DND-41 (cell line): ENCODE measurements around the gene PDIA5.

ENCODE experiments used
- ATAC-seq: fragments of 200-7000 bp; cut with Tn5 transposase; 3 replicates; pipeline ENCODE4 v1.9.1; 2021; ENCODE audit warnings: low read depth; ENCODE audit not compliant: insufficient read depth
- DNase-seq: peaks from one replicate; pipeline ENCODE4 v3.0.0-alpha.2; 2020
- H2AFZ ChIP-seq: 2 replicates; pipeline ENCODE4 v1.6.0; 2012; ENCODE audit warnings: low read depth, low read length
- H3K27ac ChIP-seq: 2 replicates; pipeline ENCODE4 v1.5.1; 2012; ENCODE audit warnings: low read length, inconsistent platforms
- H3K27me3 ChIP-seq: fragments of 200-600 bp; sonication (generic); 2 replicates; pipeline ENCODE4 v1.6.0; 2012; ENCODE audit warnings: low read length, mild to moderate bottlenecking, inconsistent platforms; ENCODE audit not compliant: insufficient read depth, poor library complexity
- H3K36me3 ChIP-seq: 2 replicates; pipeline ENCODE4 v1.5.1; 2012; ENCODE audit warnings: low read length, inconsistent platforms; ENCODE audit not compliant: insufficient read depth
- H3K4me1 ChIP-seq: 2 replicates; pipeline ENCODE4 v1.5.1; 2012; ENCODE audit warnings: mild to moderate bottlenecking, low read length; ENCODE audit not compliant: insufficient read depth
- H3K4me2 ChIP-seq: 2 replicates; pipeline ENCODE4 v1.6.0; 2012; ENCODE audit warnings: mild to moderate bottlenecking, moderate library complexity, low read length, inconsistent platforms; ENCODE audit not compliant: insufficient read depth
- H3K4me3 ChIP-seq, 2 experiments: fragments of 200-600 bp in 1 of 2; shearing (Covaris generic) in 1 of 2; 2 replicates each; pipeline ENCODE4 v1.5.1; 2012 to 2016; ENCODE audit warnings: inconsistent platforms in 2 of 2, low read length in 2 of 2, mild to moderate bottlenecking in 2 of 2, low read depth in 1 of 2, moderate library complexity in 1 of 2
- H3K79me2 ChIP-seq: 2 replicates; pipeline ENCODE4 v1.6.0; 2012; ENCODE audit warnings: low read length, inconsistent platforms; ENCODE audit not compliant: insufficient read depth
- H3K9ac ChIP-seq: 2 replicates; pipeline ENCODE4 v1.6.0; 2012; ENCODE audit warnings: low read depth, mild to moderate bottlenecking, inconsistent platforms, low read length, moderate library complexity
- H3K9me3 ChIP-seq: 2 replicates; pipeline ENCODE4 v1.5.1; 2012; ENCODE audit warnings: low read length, moderate library complexity, mild to moderate bottlenecking, inconsistent platforms; ENCODE audit not compliant: insufficient read depth, severe bottlenecking
- H4K20me1 ChIP-seq: 2 replicates; pipeline ENCODE4 v1.6.0; 2012; ENCODE audit warnings: low read length; ENCODE audit not compliant: insufficient read depth
- EZH2 ChIP-seq: IDR thresholded peaks from 3 replicates; pipeline ENCODE4 v1.6.1; 2012; ENCODE audit warnings: borderline replicate concordance, low read depth, mild to moderate bottlenecking, moderate library complexity, low read length, inconsistent platforms; ENCODE audit not compliant: severe bottlenecking
- TF ChIP-seq, protein P1 (sequence below): IDR thresholded peaks from 2 replicates; pipeline ENCODE4 v1.5.1; 2012; ENCODE audit warnings: borderline replicate concordance, low read length, moderate library complexity, mild to moderate bottlenecking; ENCODE audit not compliant: poor library complexity, severe bottlenecking; ENCODE audit errors: extremely low read depth

The PDIA5 gene

GRCh38 chr3:123201223-123201556 lies 134.4 kb downstream of the PDIA5 start:
- H3K9ac ChIP-seq: peak overlapping the region; percentile 83
- no peak for ATAC-seq
- H3K4me3 ChIP-seq: peak overlapping the region; percentile 19 to 87; a peak in 3 of 4 replicates
- H3K9me3 ChIP-seq: no peaks in the 10 kb centered on the region
- H3K4me2 ChIP-seq: peak overlapping the region; percentile 89
- no peaks in the 10 kb centered on the region for H4K20me1 ChIP-seq
- no peaks in the 10 kb centered on the region for H3K36me3 ChIP-seq
- peaks cover 38% of the 10 kb centered on the region for H3K79me2 ChIP-seq
- peak overlapping the region; percentile 100 for H2AFZ ChIP-seq
- H3K4me1 ChIP-seq: peaks cover 28% of the 10 kb centered on the region
- H3K27me3 ChIP-seq: no peaks in the 10 kb centered on the region
- peak overlapping the region; percentile 80 for H3K27ac ChIP-seq
- no peak for DNase-seq
- no peak for TF ChIP-seq EZH2
- TF ChIP-seq, protein P1, sequence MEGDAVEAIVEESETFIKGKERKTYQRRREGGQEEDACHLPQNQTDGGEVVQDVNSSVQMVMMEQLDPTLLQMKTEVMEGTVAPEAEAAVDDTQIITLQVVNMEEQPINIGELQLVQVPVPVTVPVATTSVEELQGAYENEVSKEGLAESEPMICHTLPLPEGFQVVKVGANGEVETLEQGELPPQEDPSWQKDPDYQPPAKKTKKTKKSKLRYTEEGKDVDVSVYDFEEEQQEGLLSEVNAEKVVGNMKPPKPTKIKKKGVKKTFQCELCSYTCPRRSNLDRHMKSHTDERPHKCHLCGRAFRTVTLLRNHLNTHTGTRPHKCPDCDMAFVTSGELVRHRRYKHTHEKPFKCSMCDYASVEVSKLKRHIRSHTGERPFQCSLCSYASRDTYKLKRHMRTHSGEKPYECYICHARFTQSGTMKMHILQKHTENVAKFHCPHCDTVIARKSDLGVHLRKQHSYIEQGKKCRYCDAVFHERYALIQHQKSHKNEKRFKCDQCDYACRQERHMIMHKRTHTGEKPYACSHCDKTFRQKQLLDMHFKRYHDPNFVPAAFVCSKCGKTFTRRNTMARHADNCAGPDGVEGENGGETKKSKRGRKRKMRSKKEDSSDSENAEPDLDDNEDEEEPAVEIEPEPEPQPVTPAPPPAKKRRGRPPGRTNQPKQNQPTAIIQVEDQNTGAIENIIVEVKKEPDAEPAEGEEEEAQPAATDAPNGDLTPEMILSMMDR: no peak

GRCh38 chr3:123201557-123202427 lies 135.0 kb downstream of the PDIA5 start, which contains the start of gene SEC22A:
Gene SEC22A, plus strand, starts transcription at chr3:123201943. Its CDS starts 7,275 bp downstream, at chr3:123209218.
- DNase-seq: peak; percentile 98
- Histone ChIP-seq H2AFZ (peak within 1 kb of the TSS; percentile 100), H3K79me2 (peaks cover 38% of the 10 kb centered on the region), H3K4me1 (peaks cover 28% of the 10 kb centered on the region), H3K9ac (peak within 1 kb of the TSS; percentile 83), H3K36me3 (no peaks in the 10 kb centered on the region), H4K20me1 (no peaks in the 10 kb centered on the region), H3K4me3 (peak within 1 kb of the TSS; percentile 68 to 87), H3K27me3 (no peaks in the 10 kb centered on the region), H3K27ac (peak within 1 kb of the TSS; percentile 80), H3K9me3 (no peaks in the 10 kb centered on the region), H3K4me2 (peak within 1 kb of the TSS; percentile 89)
- TF ChIP-seq, protein P1: no peak
- TF ChIP-seq EZH2: no peak
- peak; percentile 99 for ATAC-seq

DNA sequence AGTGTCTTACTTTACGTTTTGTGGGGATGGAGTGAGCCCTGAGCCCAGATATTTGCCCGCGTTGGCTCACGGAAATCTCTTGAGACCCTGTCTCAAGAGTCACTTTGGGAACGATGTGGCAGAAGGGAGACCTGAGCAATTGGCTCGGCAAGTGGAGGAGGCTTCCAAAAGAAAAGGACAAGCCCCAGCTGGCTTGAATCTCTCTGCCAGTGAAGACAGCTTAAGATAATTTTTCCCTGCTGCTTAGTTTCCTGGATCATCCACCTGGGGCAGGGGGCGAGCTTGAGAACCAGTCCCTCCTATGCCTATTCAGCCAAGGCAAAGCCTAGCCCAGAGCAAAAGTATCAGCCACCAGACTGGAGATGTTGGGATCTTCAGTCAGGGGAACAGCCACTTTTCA lies 135.6 kb downstream of the PDIA5 start:
- Histone ChIP-seq H2AFZ (peak overlapping the region; percentile 98), H3K27ac (peak overlapping the region; percentile 64), H3K27me3 (no peaks in the 10 kb centered on the region), H3K4me1 (peaks cover 28% of the 10 kb centered on the region), H3K36me3 (no peaks in the 10 kb centered on the region), H3K9ac (peak overlapping the region; percentile 83), H3K79me2 (peaks cover 43% of the 10 kb centered on the region), H3K4me2 (peak overlapping the region; percentile 89), H4K20me1 (no peaks in the 10 kb centered on the region), H3K4me3 (peak overlapping the region; percentile 68 to 87; a peak in 3 of 4 replicates), H3K9me3 (no peaks in the 10 kb centered on the region)
- ATAC-seq (no peak), DNase-seq (no peak)
- TF ChIP-seq EZH2: no peak
- TF ChIP-seq, protein P1: no peak
